HEK293 (cell line): Measurements from ENCODE around the gene BET1.

Source experiments
- CTCF ChIA-PET: fragments of 350-600 bp; formaldehyde crosslinking; extraction: SDS; loops from one replicate; lab custom pipeline; 2021; ENCODE audit warnings: antibody characterized with exemption; lab: Yijun Ruan, JAX
- POLR2A ChIA-PET: fragments of 300-600 bp; formaldehyde crosslinking; extraction: SDS; loops from one replicate; lab custom pipeline; 2020; ENCODE audit warnings: antibody characterized with exemption, inconsistent platforms; lab: Yijun Ruan, JAX
- H3K27ac ChIP-seq: fragments of 200-500 bp; sonication (Bioruptor generic); 2 replicates; pipeline ENCODE4 v1.5.1; 2014; ENCODE audit warnings: low read depth, low read length, control low read depth, inconsistent platforms; ENCODE audit errors: extremely low read depth
- H3K36me3 ChIP-seq, 2 experiments: fragments of 200-500 bp in 1 of 2; sonication (Bioruptor generic) in 1 of 2; 1 replicate in 1 of 2; 2 replicates in 1 of 2; pipeline ENCODE4 v1.5.1; 2014 to 2017; ENCODE audit warnings: inconsistent platforms in 2 of 2, low read length in 2 of 2; ENCODE audit not compliant: control insufficient read depth in 2 of 2, insufficient read depth in 1 of 2
- H3K4me1 ChIP-seq: fragments of 200-500 bp; sonication (Bioruptor generic); 2 replicates; pipeline ENCODE4 v1.5.1; 2014; ENCODE audit warnings: mild to moderate bottlenecking, low read length, inconsistent platforms; ENCODE audit not compliant: control insufficient read depth, insufficient read depth
- H3K4me3 ChIP-seq: 2 replicates; pipeline ENCODE4 v1.5.1; 2011; ENCODE audit warnings: low read depth, mild to moderate bottlenecking, control low read depth, low read length, moderate library complexity
- H3K9me3 ChIP-seq: fragments of 200-500 bp; sonication (Bioruptor generic); 2 replicates; pipeline ENCODE4 v1.5.1; 2014; ENCODE audit warnings: low read depth, low read length, inconsistent platforms; ENCODE audit not compliant: control insufficient read depth, insufficient read depth
- ATF2 ChIP-seq: fragments of 450-650 bp; formaldehyde crosslinking; IDR thresholded peaks from 2 replicates; pipeline ENCODE4 v1.5.1; 2016; ENCODE audit warnings: missing biosample characterization, missing genetic modification characterization, low read depth
- BCL6B ChIP-seq: fragments of 450-650 bp; formaldehyde crosslinking; IDR thresholded peaks from 2 replicates; pipeline ENCODE4 v1.5.1; 2017; ENCODE audit warnings: missing biosample characterization, missing genetic modification characterization
- FEZF1 ChIP-seq: fragments of 450-650 bp; formaldehyde crosslinking; IDR thresholded peaks from 2 replicates; pipeline ENCODE4 v1.5.1; 2016; ENCODE audit warnings: missing biosample characterization, missing genetic modification characterization
- GLI4 ChIP-seq: fragments of 450-650 bp; formaldehyde crosslinking; IDR thresholded peaks from 2 replicates; pipeline ENCODE4 v1.5.1; 2016; ENCODE audit warnings: missing biosample characterization, missing genetic modification characterization
- MZF1 ChIP-seq: fragments of 450-650 bp; formaldehyde crosslinking; IDR thresholded peaks from 2 replicates; pipeline ENCODE4 v1.5.1; 2017; ENCODE audit warnings: missing biosample characterization, missing genetic modification characterization, borderline replicate concordance
- OSR2 ChIP-seq: fragments of 450-650 bp; formaldehyde crosslinking; IDR thresholded peaks from 2 replicates; pipeline ENCODE4 v1.5.1; 2016; ENCODE audit warnings: missing biosample characterization, missing genetic modification characterization
- TRIM28 ChIP-seq: IDR thresholded peaks from 2 replicates; pipeline ENCODE4 v1.6.1; 2011; ENCODE audit warnings: low read length, control low read depth, borderline replicate concordance
- ZNF146 ChIP-seq: fragments of 450-650 bp; formaldehyde crosslinking; IDR thresholded peaks from 2 replicates; pipeline ENCODE4 v1.5.1; 2016; ENCODE audit warnings: missing biosample characterization, missing genetic modification characterization
- ZNF2 ChIP-seq: fragments of 450-650 bp; formaldehyde crosslinking; IDR thresholded peaks from 2 replicates; pipeline ENCODE4 v1.5.1; 2016; ENCODE audit warnings: missing biosample characterization, missing genetic modification characterization
- ZNF23 ChIP-seq: fragments of 450-650 bp; formaldehyde crosslinking; IDR thresholded peaks from 2 replicates; pipeline ENCODE4 v1.5.1; 2016; ENCODE audit warnings: missing biosample characterization, missing genetic modification characterization, borderline replicate concordance
- ZNF280C ChIP-seq: fragments of 450-650 bp; formaldehyde crosslinking; IDR thresholded peaks from 2 replicates; pipeline ENCODE4 v1.5.1; 2016; ENCODE audit warnings: missing biosample characterization, missing genetic modification characterization
- ZNF555 ChIP-seq: fragments of 450-650 bp; formaldehyde crosslinking; conservative IDR thresholded peaks from 2 replicates; pipeline ENCODE4 v1.5.1; 2017; ENCODE audit warnings: missing biosample characterization, mild to moderate bottlenecking, missing genetic modification characterization, inconsistent platforms
- ZNF624 ChIP-seq: fragments of 450-650 bp; formaldehyde crosslinking; IDR thresholded peaks from 2 replicates; pipeline ENCODE4 v1.5.1; 2017; ENCODE audit warnings: missing biosample characterization, missing genetic modification characterization
- ZNF701 ChIP-seq: fragments of 450-650 bp; formaldehyde crosslinking; IDR thresholded peaks from 2 replicates; pipeline ENCODE4 v1.5.1; 2016; ENCODE audit warnings: missing biosample characterization, missing genetic modification characterization
- TF ChIP-seq, protein P1 (sequence below): sonication (generic); formaldehyde crosslinking; IDR thresholded peaks from 2 replicates; pipeline ENCODE4 v1.8.1; 2022; ENCODE audit warnings: mild to moderate bottlenecking, moderate library complexity, missing genetic modification reagents
- TF ChIP-seq, protein P2 (sequence below): fragments of 450-650 bp; formaldehyde crosslinking; IDR thresholded peaks from 2 replicates; pipeline ENCODE4 v1.5.0; 2017; ENCODE audit warnings: missing biosample characterization, missing genetic modification characterization, borderline replicate concordance
- TF ChIP-seq, protein P3 (sequence below): fragments of 450-650 bp; formaldehyde crosslinking; IDR thresholded peaks from 2 replicates; pipeline ENCODE4 v1.5.1; 2016; ENCODE audit warnings: missing biosample characterization, missing genetic modification characterization, low read depth

BET1 gene

GRCh38 chr7:94008537-94008936 is 4.4 kb upstream of the BET1 start (continued):
- TF ChIP-seq ZNF280C (tag by site-specific recombination): no peak

- Histone ChIP-seq H3K4me3 (no peak overlapping the region), H3K9me3 (no peaks in the 10 kb centered on the region), H3K4me1 (peaks cover 2% of the 10 kb centered on the region; the same call in 1 of the 2 replicates), H3K36me3 (no peaks in the 10 kb centered on the region), H3K27ac (no peak overlapping the region)
- ChIA-PET CTCF (interaction anchor here (0.6 to 1.2 kb wide), 3 partner anchors 35 to 1507 kb away, joined by 3 to 4 read pairs (median 3); no protein-coding TSS in a partner anchor), POLR2A (no interaction called here)
- TF ChIP-seq GLI4 (tag by site-specific recombination) (no peak), OSR2 (tag by site-specific recombination) (no peak), ZNF146 (tag by site-specific recombination) (no peak), FEZF1 (tag by site-specific recombination) (no peak), BCL6B (tag by site-specific recombination) (no peak), ZNF555 (tag by site-specific recombination) (no peak), TRIM28 (no peak), ZNF2 (no peak), ZNF701 (tag by site-specific recombination) (no peak), ZNF23 (no peak), MZF1 (tag by site-specific recombination) (no peak), ATF2 (no peak), ZNF624 (tag by site-specific recombination) (no peak)
- TF ChIP-seq, protein P1, sequence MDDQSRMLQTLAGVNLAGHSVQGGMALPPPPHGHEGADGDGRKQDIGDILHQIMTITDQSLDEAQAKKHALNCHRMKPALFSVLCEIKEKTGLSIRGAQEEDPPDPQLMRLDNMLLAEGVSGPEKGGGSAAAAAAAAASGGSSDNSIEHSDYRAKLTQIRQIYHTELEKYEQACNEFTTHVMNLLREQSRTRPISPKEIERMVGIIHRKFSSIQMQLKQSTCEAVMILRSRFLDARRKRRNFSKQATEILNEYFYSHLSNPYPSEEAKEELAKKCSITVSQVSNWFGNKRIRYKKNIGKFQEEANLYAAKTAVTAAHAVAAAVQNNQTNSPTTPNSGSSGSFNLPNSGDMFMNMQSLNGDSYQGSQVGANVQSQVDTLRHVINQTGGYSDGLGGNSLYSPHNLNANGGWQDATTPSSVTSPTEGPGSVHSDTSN (CRISPR knock-in tag): no peak
- TF ChIP-seq, protein P2, sequence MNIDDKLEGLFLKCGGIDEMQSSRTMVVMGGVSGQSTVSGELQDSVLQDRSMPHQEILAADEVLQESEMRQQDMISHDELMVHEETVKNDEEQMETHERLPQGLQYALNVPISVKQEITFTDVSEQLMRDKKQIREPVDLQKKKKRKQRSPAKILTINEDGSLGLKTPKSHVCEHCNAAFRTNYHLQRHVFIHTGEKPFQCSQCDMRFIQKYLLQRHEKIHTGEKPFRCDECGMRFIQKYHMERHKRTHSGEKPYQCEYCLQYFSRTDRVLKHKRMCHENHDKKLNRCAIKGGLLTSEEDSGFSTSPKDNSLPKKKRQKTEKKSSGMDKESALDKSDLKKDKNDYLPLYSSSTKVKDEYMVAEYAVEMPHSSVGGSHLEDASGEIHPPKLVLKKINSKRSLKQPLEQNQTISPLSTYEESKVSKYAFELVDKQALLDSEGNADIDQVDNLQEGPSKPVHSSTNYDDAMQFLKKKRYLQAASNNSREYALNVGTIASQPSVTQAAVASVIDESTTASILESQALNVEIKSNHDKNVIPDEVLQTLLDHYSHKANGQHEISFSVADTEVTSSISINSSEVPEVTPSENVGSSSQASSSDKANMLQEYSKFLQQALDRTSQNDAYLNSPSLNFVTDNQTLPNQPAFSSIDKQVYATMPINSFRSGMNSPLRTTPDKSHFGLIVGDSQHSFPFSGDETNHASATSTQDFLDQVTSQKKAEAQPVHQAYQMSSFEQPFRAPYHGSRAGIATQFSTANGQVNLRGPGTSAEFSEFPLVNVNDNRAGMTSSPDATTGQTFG: no peak
- TF ChIP-seq, protein P3, sequence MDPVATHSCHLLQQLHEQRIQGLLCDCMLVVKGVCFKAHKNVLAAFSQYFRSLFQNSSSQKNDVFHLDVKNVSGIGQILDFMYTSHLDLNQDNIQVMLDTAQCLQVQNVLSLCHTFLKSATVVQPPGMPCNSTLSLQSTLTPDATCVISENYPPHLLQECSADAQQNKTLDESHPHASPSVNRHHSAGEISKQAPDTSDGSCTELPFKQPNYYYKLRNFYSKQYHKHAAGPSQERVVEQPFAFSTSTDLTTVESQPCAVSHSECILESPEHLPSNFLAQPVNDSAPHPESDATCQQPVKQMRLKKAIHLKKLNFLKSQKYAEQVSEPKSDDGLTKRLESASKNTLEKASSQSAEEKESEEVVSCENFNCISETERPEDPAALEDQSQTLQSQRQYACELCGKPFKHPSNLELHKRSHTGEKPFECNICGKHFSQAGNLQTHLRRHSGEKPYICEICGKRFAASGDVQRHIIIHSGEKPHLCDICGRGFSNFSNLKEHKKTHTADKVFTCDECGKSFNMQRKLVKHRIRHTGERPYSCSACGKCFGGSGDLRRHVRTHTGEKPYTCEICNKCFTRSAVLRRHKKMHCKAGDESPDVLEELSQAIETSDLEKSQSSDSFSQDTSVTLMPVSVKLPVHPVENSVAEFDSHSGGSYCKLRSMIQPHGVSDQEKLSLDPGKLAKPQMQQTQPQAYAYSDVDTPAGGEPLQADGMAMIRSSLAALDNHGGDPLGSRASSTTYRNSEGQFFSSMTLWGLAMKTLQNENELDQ (tag by site-specific recombination): no peak
Observed at GRCh38 chr7:94005753-94006152, 1.6 kb upstream of the BET1 start.
